GM18508 (cell line): ENCODE measurements around the gene CHI3L1.

Source experiments
- ATAC-seq: cut with Tn5 transposase; IDR thresholded peaks from one replicate; pipeline ENCODE4 v1.9.1; 2021; ENCODE audit warnings: moderate number of reproducible peaks; ENCODE audit not compliant: insufficient read depth, unreplicated experiment

CHI3L1 gene

GRCh38 chr1:203140743-203141520 lies 45.6 kb downstream of the CHI3L1 start:
- no peak for ATAC-seq

DNA sequence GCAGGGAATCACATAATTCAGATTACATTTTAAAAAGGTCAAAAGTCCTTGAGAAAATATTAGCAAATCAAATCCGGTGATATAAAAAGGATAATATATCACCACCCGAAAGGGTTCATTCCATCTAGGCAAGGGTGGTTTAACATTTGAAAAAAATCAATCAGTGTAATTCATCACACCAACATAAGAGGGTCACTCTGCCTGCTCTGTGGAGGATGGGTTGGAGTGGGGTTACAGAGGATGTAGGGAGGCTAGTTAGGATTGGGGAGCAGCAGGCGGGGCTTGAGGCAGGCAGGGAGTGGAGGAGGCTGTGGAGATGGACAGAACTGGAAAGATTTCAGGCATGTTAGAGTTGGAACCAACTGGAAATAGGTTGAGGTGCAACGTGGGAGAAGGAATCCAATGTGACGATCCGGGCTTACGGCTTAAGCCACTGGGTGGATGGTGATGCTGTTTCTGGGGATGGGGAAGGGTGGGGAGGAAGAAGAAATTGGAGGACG lies 46.5 kb downstream of the CHI3L1 start:
- no peak for ATAC-seq

GRCh38 chr1:203138066-203138465 lies 48.4 kb downstream of the CHI3L1 start:
- no peak for ATAC-seq

GRCh38 chr1:203137324-203137723 lies 49.2 kb downstream of the CHI3L1 start:
- ATAC-seq, result no peak

DNA sequence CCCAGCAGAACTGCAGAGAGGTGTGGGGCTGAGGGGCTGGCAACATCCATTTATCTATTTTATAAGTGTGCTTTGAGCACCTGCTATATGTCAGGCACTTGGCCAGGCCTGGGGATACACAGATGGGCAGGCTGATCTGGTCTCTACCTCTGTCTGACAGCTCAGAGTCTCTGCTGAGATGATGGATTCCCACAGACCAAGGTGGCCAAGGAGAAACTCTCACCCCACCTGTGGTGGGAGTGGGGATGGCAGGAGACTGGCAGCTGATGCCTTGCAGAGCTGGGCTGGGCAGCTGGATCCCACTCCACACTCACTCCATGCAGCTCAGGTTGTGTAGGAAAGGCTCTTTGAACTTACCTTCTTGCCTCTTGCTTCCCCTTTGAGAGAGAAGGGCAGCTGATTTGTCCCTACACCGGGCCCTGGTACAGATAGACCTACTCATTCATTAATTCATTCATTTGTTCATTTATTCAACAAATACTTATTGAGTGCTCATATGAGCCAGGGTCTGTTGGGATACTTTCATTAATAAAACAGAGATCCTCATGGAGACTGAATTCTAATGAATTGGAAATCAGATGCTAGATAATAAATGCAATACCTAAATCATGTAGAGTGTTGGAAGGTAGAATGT lies 50.0 kb downstream of the CHI3L1 start:
- ATAC-seq, result no peak

DNA sequence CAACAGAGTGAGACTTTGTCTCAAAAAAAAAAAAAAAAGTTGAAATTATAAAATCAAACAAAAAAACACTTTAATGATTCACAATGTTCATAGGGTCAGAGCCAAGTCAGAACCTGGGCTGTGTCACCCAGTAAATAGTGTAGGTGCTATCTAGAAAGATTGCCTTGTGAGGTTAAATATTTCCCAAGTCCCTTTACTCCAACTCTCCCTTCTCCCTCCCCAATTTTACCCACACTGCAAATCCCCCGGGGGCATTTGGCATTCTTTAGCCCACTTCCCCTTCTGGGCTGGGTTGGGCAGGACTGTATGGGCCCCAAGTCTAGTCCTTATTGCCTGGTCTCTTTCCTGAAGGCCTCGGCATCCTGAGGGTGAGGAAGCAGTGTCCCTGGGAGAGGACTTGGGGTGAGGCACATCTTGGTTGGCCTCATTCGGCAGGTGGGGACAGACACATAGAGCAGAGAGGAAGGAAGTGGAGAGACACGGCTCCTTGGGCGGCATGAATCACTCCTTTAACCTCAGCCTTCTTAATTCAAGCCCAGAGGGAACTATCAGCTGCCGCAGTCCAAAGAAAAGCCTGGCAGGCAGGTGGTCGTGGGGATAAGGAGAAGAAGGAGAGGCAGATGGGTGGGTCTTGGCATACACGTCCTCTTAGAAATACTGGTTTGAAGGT lies 50.7 kb downstream of the CHI3L1 start:
- no peak for ATAC-seq

DNA sequence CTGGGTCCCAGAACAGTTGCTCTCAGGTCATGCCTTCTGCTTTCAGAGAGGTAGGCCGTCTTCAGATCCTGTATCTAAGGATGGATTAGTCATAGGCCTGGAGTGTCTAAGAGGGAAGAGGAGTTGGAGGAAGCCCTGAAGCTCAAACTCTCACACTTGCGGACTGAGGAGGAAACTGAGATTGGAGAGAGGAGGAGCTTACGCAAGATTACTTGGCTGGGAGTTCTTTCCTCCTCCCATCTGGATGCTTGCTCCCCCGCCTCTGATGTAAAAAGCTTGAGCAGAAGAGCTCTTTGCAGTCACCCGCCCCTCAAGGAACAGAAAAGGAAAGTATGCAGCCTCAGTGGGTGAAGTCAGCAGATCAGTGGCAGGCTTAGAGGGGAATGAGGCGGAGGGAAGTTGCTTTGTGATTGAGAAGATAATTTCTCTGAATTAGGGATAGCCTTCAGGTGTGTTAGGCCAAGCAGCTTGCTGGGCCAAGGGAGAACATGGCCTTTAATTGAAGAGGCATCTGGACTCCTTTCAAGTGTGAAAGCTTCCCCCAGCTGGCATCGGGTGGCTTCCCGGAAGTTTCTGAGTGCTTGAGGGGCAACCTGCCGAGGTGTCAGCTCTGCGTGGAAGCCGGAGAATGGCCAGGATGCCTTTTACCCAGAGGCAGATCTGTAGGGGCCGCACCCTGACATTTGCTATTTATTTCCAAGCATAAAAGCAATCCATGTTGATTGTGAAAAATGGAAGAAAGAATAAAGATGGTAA lies 52.4 kb downstream of the CHI3L1 start:
- no peak for ATAC-seq

- no peak for ATAC-seq
These were observed 54.8 kb downstream of the CHI3L1 start for GRCh38 chr1:203131548-203132200.

DNA sequence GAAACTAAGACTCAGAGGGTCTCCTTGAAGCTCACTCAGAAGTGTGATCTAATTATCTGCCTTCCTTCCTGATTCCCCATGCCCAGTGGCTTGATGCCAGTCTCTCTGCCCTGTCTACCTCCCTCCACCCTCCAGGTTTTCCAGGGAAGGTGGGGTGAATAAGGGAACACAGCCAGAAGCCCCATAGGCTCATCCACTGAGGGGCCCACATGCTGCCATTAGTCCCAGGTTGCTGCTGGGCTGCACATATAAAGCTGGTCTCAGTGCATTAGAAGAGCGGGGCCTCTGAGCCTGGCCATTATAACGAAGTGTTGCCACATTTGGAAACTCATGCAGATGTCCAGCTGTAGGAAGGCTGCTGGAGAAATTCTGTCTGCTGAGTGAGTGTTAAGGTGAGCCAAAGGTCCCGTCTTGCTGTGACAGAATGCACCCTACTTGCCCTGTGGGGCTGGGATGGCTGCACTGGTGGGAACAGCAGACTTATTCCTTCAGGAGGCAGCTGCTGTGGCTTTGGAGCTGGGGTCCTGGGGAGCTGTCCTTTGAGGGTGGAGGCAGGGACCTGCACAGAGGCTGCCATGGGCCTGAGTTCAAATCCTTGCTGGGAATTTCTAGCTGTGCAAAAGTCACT lies 56.0 kb downstream of the CHI3L1 start:
- no peak for ATAC-seq

GRCh38 chr1:203129501-203130231 lies 56.8 kb downstream of the CHI3L1 start:
- ATAC-seq, result no peak
